Upper lobe of right lung (tissue), 1 donor: ENCODE results near the gene A1CF. TPM values are rescaled to one million over a fixed set of nuclear protein-coding genes. Genes with fewer than 3 reads are reported as not detected.

Experiments
- ATAC-seq: fragments of 200-7000 bp; cut with Tn5 transposase; one replicate; pipeline ENCODE4 v1.9.1; 2020; ENCODE audit warnings: mild to moderate bottlenecking, moderate library complexity
- DNase-seq: peaks from one replicate; pipeline ENCODE4 v3.0.0-alpha.2; 2020
- H3K27ac ChIP-seq: fragments of 200-600 bp; one replicate; pipeline ENCODE4 v1.8.0; 2022
- H3K27me3 ChIP-seq: fragments of 200-600 bp; one replicate; pipeline ENCODE4 v1.8.0; 2022; ENCODE audit warnings: mild to moderate bottlenecking
- H3K36me3 ChIP-seq: fragments of 200-600 bp; one replicate; pipeline ENCODE4 v1.8.0; 2022
- H3K4me1 ChIP-seq: fragments of 200-600 bp; one replicate; pipeline ENCODE4 v1.8.0; 2022
- H3K4me3 ChIP-seq: fragments of 200-600 bp; one replicate; pipeline ENCODE4 v1.8.0; 2022; ENCODE audit warnings: mild to moderate bottlenecking
- H3K9me3 ChIP-seq: fragments of 200-600 bp; one replicate; pipeline ENCODE4 v1.8.0; 2022
- CTCF ChIP-seq: fragments of 200-600 bp; IDR thresholded peaks from one replicate; pipeline ENCODE4 v1.8.0; 2022; ENCODE audit warnings: antibody characterized with exemption
- intact Hi-C: fragments of 100-400 bp; cut with DNase I; formaldehyde crosslinking; loops from one replicate; pipeline ENCODE4 v1.11.0; 2022
- total RNA-seq: library from RNA; stranded (reverse); fragmentation: NEBNext Ultra II Directional; extraction: Animal tissue kit (Norgen Biotek cat#: 25700); gene quantifications from one replicate; pipeline ENCODE4 v1.2.1, GENCODE V29; 2021
- donor health status: DM: no; HTN: yes; CAD: no; lungs with severe emphysema.

Gene A1CF
- total RNA-seq, 1 donor from 2014 or later: not detected

- intact Hi-C loops: no loop called here
- H3K4me3 ChIP-seq: no peak overlapping the region
- H3K4me1 ChIP-seq: no peaks in the 10 kb centered on the region
- ATAC-seq (no peak), DNase-seq (no peak)
- H3K36me3 ChIP-seq: no peaks in the 10 kb centered on the region
- H3K27ac ChIP-seq: no peak overlapping the region
- H3K9me3 ChIP-seq: no peaks in the 10 kb centered on the region
- TF ChIP-seq CTCF: no peak
- no peaks in the 10 kb centered on the region for H3K27me3 ChIP-seq
Measured at GRCh38 chr10:50809596-50809995, 75.8 kb downstream of the A1CF start.

GRCh38 chr10:50807851-50808776, 77.3 kb downstream of the A1CF start:
- H3K27ac ChIP-seq: no peak overlapping the region
- no peaks in the 10 kb centered on the region for H3K9me3 ChIP-seq
- H3K4me1 ChIP-seq: no peaks in the 10 kb centered on the region
- no peak for DNase-seq
- no peak overlapping the region for H3K4me3 ChIP-seq
- H3K36me3 ChIP-seq: no peaks in the 10 kb centered on the region
- TF ChIP-seq CTCF: no peak
- intact Hi-C loops: no loop called here
- no peaks in the 10 kb centered on the region for H3K27me3 ChIP-seq
- peak; percentile 37 for ATAC-seq

- DNase-seq (no peak), ATAC-seq (peak; percentile 86)
- intact Hi-C loops: no loop called here
- Histone ChIP-seq H3K27me3 (no peaks in the 10 kb centered on the region), H3K4me1 (no peaks in the 10 kb centered on the region), H3K9me3 (no peaks in the 10 kb centered on the region), H3K4me3 (no peak overlapping the region), H3K36me3 (no peaks in the 10 kb centered on the region), H3K27ac (no peak overlapping the region)
- TF ChIP-seq CTCF: no peak
Measured at GRCh38 chr10:50805981-50806622, 79.3 kb downstream of the A1CF start.

- intact Hi-C loops: no loop called here
- no peak for TF ChIP-seq CTCF
- Histone ChIP-seq H3K36me3 (no peaks in the 10 kb centered on the region), H3K4me1 (no peaks in the 10 kb centered on the region), H3K27ac (no peak overlapping the region), H3K4me3 (no peak overlapping the region), H3K9me3 (no peaks in the 10 kb centered on the region), H3K27me3 (no peaks in the 10 kb centered on the region)
- no peak for DNase-seq
- ATAC-seq: no peak
Measured at GRCh38 chr10:50799595-50799994, 85.8 kb downstream of the A1CF start.

- Histone ChIP-seq H3K36me3 (no peaks in the 10 kb centered on the region), H3K27me3 (no peaks in the 10 kb centered on the region), H3K27ac (no peak overlapping the region), H3K9me3 (no peaks in the 10 kb centered on the region), H3K4me1 (no peaks in the 10 kb centered on the region), H3K4me3 (no peak overlapping the region)
- DNase-seq (no peak), ATAC-seq (no peak)
- intact Hi-C loops: no loop called here
- TF ChIP-seq CTCF: no peak
Measured at GRCh38 chr10:50798297-50798696, 87.1 kb downstream of the A1CF start.
